CD4-positive, alpha-beta T cell treated with Interleukin-21 for 1 hour (primary cell): Measurements from ENCODE around the gene NMRK2.
"Not testable (repeated sequence)": the region's sequence is repeated elsewhere in the genome, so short reads cannot be mapped to it uniquely, and the experiment has no call there.

Experiments used
- DNase-seq: peaks from one replicate; pipeline ENCODE4 v3.0.0-alpha.2; 2020

Gene NMRK2

GRCh38 chr19:3964256-3965194, 31.7 kb downstream of the NMRK2 start:
- DNase-seq = no peak

DNA sequence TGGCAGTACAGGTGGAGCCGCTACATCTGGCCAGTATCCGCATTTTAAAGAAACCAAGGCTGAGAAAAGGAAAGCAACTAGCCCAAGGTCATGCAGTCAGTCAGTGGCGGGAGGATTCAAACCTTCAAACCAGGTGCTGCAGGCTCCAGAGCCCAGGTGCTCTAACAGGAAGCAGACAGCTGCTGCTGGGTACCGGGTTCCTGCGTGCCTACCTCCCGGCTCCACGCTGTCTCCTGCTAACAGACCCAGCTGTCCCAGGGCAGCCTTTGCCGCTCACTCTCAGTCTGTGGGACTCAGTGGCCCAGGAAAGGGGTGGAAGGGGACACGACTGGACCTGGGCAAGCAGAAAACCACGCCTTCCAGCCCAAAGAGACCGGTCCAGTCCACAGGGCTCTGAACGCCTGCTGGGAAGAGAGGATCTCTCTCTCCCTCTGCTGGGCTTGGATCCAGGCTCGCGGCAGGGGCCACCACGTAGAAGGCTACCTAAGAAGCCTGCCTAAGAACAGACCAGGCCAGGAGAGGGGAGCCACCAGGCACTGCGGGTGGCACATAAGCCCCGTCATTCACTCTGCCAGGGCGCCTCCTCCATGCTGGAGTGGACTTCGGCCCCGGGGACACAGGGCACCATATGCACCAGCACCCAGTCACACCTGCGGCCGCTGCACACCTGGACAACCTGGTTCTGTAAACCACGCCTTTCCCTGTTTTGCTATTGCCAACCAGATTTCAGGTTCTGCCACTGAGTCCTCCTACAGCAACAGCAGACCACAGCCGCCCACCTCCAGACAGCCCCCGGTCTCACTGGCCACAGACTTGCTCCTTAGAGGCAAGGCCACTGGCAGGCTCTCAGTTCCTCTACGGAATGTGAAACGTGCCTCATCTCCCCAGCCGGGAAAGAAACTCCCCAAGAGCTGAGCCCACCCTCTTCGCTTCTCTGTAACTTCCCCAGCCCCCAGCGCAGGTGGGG, 33.5 kb downstream of the NMRK2 start:
- no peak for DNase-seq

GRCh38 chr19:3967983-3968382, 35.1 kb downstream of the NMRK2 start:
- not testable (repeated sequence) for DNase-seq

DNA sequence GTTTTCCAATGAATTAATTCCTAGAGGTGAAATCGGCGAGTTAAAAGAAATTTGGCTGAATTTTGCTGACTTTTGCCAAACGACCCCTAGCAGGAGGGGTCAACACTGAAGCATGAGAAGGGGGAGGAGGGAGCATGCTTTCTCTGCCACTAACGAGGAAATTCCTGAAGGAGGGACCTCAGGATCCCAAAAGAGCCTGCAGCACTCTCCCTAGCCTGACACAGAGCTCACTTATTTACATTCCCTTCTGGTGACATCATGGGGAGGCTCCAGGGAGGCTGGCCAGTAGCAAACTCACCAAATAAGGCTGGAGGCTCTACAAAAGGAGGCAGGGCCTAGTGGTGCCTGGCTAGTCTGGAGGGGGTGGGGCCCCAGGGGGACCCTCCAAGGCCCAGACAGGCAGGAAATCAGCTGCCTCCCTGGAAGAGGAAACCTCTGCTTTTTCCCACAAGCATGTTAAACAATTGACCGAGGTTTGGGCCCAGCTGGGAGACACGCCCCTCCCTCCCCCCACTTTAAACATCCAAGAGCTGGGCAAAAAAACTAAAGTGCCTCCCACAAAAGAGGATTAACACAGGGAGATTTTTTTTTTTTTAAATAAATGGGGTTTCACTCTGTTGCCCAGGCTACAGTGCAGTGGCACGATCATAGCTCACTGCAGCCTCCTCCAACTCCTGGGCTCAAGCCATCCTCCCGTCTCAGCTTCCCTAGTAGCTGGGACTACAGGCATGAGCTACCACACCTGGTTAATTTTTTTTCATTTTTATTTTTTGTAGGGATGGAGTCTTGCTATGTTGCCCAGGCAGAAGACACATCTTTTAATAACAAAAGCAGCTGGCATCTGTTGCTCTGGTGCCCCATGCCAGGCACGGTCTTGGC, 35.9 kb downstream of the NMRK2 start:
- no peak for DNase-seq

DNA sequence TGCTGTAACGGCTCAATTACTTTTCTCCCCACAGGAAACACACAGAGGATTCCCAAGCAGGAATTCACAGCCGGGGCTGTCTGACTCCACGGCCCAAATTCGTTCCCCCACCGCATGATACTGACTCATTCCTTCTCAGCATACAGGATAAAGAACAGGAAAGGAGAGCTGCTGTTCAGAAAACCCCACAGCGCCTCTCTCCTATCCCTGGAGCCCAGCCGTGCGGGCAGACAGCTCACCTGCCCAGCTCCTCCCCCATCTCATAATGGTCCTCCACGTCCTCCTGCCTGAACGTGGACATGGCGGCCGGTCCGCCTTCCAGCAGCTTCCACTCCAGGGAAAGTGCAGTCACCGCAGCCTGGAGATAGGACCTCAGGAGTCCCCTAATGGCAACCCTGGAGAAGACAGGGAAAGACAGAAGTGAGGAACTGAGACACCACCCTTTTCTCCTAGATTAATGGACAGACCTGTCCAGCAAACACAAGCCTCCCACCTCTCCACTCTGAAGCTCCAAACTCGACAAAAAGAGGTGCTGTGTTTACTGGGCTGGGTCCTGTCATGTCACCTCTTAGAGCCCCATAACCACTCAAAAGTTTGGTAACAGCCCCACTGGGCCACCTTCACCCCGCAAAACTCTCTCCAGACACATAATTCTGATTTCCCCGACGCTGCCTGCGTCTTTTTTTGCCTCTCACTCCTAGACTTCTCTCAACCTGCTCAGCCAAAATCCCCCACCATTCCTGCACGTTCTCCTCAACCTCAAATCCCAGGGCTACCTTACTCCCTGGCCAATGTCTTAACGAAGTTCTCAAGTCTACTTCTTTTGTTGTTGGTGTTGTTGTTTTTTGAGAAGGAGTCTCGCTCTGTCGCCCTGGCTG, 36.8 kb downstream of the NMRK2 start:
- no peak for DNase-seq

DNA sequence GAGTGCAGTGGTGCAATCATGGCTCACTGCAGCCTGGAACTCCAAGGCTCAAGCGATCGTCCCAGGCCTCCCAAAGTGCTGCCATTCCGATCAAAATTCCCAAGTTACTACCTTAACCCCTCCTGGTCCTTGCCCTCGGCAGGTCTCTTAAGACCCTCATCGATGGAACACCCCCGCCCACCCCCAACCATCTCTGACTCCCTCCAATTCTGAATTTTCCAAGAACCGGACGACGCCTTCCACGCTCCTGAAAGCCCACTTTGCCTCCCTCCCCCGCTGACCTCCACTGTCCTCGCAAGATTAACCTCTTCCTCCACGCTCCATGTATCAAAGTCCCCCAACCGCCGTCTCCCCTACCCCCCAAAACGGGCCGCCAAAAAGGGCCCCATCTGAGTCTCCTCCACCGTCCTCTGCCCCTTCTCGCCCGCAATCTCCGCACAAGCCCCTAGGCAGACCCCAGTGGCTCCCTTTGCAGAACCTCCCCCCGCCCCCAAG, 37.5 kb downstream of the NMRK2 start:
- no peak for DNase-seq

DNA sequence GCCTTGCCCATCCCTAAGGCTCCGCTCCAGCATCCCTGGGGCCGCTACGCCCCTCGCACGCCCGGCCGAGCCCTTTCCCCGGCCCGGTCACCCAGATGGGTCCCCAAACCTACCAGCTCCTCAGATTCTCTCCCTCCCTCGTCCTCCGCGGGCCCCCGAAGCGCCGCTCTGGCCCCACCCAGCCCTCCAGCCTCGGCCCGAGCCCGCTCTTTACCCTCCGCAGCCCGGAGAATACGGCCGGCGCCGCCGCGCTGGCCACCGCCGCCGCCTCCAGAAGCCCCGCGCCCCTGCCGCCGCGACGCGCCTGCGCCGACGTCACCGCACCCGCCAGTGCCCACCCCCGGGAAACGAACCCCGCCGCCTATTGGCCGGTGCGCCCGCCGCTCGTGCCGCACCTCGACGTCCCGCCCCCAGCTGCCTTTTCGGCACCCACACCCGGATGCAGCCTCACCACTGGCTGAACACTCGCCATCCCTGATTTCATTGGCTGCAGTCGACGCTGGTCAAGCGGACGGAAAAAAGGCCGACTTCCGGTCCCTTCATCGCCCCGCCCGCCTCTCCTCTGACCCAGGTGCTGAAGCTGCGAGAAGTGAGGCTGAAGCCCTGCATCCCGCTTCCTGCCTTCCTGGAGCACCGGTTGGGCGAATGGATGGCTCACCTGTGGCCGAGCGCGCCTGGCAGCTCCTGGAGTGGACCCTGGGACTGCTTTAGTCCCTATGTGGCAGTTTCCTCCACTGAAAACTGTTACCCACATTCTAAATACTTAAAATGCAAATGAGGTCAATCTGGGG, 38.1 kb downstream of the NMRK2 start, which contains the start of gene DAPK3:
Gene DAPK3 (minus strand): TSS at position 292 of the 791 bp plus-strand sequence. CDS start 1,364 bp downstream, outside the sequence.
- peak; percentile 92 for DNase-seq

GRCh38 chr19:3975144-3975543, 42.3 kb downstream of the NMRK2 start:
- DNase-seq = no peak

GRCh38 chr19:3975637-3976087, 42.8 kb downstream of the NMRK2 start:
- no peak for DNase-seq

GRCh38 chr19:3976495-3977241, 43.8 kb downstream of the NMRK2 start:
- peak; percentile 23 for DNase-seq

GRCh38 chr19:3977242-3978143, 44.6 kb downstream of the NMRK2 start:
- DNase-seq = peak; percentile 23

DNA sequence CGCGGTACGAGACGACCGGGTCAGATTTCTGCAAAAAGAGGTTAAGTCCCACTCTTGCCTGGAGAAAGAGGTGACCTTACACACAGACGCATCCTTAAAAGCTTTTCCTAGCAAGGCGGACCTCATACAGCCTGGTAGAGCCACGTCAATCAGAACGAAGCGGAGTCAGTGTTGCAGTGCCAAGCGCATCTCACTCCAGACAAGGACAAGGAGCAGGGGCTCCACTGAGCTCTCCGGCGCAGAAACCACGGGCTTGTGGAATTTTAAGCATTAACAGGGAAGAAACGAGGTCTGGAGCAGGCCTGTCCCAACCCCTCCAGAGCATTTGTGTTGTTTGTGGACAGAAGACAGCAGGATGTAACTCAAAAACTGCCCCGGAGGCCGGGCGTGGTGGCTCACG, 45.3 kb downstream of the NMRK2 start:
- DNase-seq = no peak

GRCh38 chr19:3979289-3979673, 46.4 kb downstream of the NMRK2 start:
- DNase-seq = no peak

DNA sequence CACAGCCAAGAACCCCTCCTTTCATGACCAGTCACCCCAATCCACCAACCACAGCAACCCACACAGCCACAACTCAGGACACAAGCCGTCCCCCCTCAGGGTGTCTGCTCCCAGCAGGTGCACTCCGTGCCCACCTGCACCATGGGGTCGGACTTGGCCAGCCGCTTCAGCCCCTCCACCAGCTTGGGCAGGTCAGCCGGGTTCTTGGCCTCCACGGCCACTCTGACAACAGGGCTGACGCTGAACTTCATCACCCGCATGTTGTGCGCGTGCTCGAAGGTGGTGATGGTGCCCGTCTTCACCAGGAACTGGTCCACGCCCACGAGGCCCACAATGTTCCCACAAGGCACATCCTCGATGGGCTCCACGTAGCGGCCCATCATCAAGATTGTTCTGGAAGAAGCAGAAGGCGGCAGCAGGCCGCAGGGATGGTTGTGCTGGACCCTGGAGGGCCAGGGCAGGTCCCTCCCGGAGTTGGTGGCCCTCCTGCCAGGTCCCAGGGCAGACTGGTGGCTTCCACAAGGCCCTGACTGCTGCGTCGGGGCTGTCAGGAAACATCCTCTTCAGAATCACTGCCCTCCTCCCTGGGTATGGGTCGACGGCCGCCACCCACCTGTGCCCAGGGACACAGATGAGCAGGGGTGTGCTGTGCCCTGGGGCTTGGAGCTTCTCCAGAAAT, 46.9 kb downstream of the NMRK2 start:
- DNase-seq = no peak

DNA sequence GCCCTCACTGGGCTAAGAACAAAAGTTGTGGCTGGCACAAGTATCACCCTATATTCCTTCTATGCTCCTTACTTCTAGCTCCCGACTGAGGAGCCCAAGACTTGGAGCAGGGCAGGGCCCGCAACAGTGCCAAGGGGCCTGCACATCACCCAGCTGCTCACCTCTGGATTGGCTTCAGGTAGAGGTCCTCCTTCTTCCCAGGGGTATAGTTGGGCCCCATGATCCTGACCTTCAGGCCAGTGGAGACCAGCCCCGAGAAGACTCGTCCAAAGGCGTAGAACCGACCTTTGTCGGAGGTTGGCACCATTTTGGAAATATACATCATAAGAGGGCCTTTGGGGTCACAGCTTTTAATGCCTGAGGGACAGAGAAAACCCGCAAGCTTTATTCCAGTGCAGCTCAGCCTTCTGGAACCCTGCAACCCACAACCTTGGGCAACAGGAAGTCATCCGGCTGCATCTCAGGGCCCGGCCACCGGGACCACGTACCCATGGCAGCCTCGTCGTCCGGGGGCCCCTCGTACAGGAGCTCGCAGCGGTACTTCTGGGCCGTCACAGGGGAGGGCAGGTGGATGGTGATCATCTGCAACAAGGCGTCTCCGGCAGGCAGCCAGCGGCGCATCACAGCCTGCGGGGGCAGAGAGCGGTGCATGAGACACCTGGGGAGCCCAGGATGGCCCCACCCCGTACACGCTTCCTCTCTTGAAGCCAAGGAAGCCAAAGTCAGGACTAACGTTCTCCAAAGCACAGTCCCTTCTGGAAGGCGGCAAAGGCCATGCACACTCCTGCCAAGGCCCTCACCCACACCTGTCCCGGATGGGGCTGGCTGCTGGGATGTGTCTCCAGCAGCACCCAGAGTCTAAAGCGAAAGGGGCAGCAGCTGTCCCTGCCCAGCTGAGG, 47.7 kb downstream of the NMRK2 start:
- no peak for DNase-seq

DNA sequence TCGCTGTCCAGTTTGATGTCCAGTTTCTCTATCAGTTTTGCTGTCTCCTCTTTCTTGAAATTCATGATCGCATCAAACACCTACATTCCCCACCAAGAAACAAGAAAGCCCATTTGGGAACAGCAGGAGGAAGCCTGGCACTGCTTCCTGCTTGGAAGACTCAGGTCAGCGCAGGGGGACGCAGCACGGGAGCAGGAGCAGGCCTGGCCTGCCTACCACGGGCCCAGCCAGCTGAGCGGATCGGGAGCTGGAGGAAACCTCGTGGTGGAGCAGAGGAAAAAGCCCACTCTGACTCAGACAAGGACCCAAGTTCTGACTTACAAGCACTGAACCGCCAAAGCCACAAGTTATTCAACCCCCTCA, 48.5 kb downstream of the NMRK2 start:
- DNase-seq = no peak
